Effector memory CD8-positive, alpha-beta T cell (primary cell): ENCODE measurements around the gene IFI44.
A peak's percentile ranks its signal among the peaks of the same experiment; 100 is the strongest.

Experiments used
- ATAC-seq: fragments of 150-1000 bp; cut with Tn5 transposase; replicated peaks from 2 replicates; pipeline ENCODE4 v1.10.0; 2021; ENCODE audit warnings: mild to moderate bottlenecking, moderate library complexity
- DNase-seq, 3 experiments: peaks; one replicate each; pipeline ENCODE4 v3.0.0; 2021
- H3K27ac Mint-ChIP-seq, 2 donors: one replicate each; pipeline ENCODE4 v1.8.0; 2022; ENCODE audit warnings: mild to moderate bottlenecking in 2 of 2, mixed read lengths in 2 of 2, moderate library complexity in 2 of 2
- H3K27me3 Mint-ChIP-seq, 2 donors: one replicate each; pipeline ENCODE4 v1.8.0; 2022; ENCODE audit warnings: mixed read lengths in 2 of 2
- H3K36me3 Mint-ChIP-seq: one replicate; pipeline ENCODE4 v1.8.0; 2022; ENCODE audit warnings: mild to moderate bottlenecking, moderate library complexity, mixed read lengths; ENCODE audit not compliant: insufficient read depth
- H3K4me1 Mint-ChIP-seq, 2 donors: one replicate each; pipeline ENCODE4 v1.8.0; 2022; ENCODE audit warnings: low read depth in 2 of 2, mixed read lengths in 2 of 2
- H3K4me3 Mint-ChIP-seq, 2 donors: one replicate each; pipeline ENCODE4 v1.8.0; 2022; ENCODE audit warnings: mild to moderate bottlenecking in 2 of 2, mixed read lengths in 2 of 2, moderate library complexity in 2 of 2
- H3K9me3 Mint-ChIP-seq, 2 donors: one replicate each; pipeline ENCODE4 v1.8.0; 2022; ENCODE audit warnings: mixed read lengths in 2 of 2
- total RNA-seq, 9 experiments: gene quantifications; one replicate each; lab custom pipeline; 2026; lab: John Stamatoyannopoulos, UW

Gene IFI44, protein sequence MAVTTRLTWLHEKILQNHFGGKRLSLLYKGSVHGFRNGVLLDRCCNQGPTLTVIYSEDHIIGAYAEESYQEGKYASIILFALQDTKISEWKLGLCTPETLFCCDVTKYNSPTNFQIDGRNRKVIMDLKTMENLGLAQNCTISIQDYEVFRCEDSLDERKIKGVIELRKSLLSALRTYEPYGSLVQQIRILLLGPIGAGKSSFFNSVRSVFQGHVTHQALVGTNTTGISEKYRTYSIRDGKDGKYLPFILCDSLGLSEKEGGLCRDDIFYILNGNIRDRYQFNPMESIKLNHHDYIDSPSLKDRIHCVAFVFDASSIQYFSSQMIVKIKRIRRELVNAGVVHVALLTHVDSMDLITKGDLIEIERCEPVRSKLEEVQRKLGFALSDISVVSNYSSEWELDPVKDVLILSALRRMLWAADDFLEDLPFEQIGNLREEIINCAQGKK
- total RNA-seq: 4.8 to 82.5 (median 20.5) reads per million in 9 experiments

DNA sequence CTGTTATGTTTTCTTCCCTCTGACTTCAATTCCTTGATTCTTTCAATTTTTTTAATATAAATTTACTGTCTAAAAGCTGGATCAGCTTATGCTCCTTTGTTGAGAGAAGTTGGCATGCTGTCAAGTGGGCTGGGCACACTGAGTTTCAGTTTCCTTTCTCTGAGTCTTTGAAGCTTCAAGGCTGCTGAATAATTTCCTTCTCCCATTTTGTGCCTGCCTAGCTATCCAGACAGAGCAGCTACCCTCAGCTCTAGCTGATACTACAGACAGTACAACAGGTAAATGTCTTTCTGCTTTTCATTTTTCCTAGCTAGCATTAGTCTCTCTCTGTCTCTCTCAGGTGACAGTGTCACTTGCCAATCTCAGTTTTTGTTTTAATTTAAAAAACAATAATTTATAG is at the start of gene IFI44:
TSS of gene IFI44 (plus strand) at position 204 of the 400 bp plus-strand sequence. CDS start 365 bp downstream, outside the sequence.
- ATAC-seq: peak; percentile 81
- peaks cover under 1% of the 10 kb centered on the region for H3K36me3 Mint-ChIP-seq
- H3K9me3 Mint-ChIP-seq: no peaks in the 10 kb centered on the region
- no peaks in the 10 kb centered on the region for H3K27me3 Mint-ChIP-seq
- peak; percentile 58 to 71 (median 65) for DNase-seq
- peak within 1 kb of the TSS; percentile 90 to 94 for H3K27ac Mint-ChIP-seq
- peak within 1 kb of the TSS; percentile 88 to 89 for H3K4me3 Mint-ChIP-seq
- H3K4me1 Mint-ChIP-seq: peaks cover 37 to 59% of the 10 kb centered on the region in 2 donors

DNA sequence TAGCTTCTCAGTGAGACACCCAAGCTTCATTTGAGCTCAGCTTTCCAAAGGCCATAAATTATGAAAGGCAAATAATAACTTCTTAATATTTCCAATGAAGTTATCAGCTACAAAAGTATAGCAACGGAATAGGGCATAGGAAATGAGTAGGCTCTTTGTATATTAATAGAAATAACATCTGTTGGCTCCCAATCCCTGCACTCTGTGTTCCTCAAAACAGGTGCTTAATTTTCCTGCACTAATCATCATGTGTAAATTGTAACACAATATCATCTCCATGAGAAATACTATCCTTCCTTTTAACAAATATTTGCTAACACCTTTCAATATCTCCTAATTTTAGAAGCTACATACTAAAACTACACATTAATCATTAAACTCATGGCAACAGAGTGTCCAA is 48.6 kb upstream of the IFI44 start:
- Mint-ChIP-seq H3K9me3 (no peaks in the 10 kb centered on the region), H3K27ac (no peak overlapping the region), H3K4me3 (no peak overlapping the region), H3K27me3 (no peaks in the 10 kb centered on the region), H3K4me1 (no peaks in the 10 kb centered on the region), H3K36me3 (no peaks in the 10 kb centered on the region)
- ATAC-seq (no peak), DNase-seq (no peak)

DNA sequence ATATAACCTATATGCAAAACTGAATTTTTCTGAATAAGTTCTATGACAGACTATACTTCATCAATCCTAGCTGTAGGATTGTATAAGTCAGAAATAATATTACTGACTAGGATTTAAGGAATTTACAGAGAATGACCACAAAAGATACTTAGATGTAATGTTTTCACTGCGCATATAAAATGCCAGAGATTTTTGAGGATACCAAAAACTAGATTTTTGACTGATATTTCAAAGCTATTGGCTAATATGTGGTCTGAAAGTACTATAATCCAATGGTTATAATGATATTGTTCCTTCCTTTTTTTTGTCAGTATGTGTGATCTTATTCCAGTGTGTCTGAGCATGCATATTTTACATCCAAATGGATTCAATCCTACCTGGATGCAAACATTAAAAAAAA is 46.4 kb upstream of the IFI44 start:
- no peak for ATAC-seq
- no peak overlapping the region for H3K27ac Mint-ChIP-seq

DNA sequence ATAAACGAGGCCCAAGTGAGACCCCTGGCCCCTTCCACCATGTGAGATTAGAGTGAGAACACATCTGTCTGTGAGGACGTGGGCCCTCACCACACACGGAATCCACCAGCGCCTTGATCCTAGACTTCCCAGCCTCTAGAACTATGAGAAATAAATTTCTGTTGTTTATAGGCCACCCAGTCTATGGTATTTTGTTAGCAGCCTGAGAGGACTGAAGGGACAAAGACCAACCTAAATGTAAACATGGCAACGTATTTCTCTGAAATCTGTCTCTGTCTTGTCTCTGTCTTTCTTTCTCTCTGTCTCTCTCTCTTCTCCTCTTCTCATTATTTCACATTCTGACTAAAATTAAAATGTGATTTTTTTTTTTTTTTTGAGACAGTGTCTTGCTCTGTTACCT is 45.0 kb upstream of the IFI44 start:
- H3K36me3 Mint-ChIP-seq: peaks cover 6% of the 10 kb centered on the region
- H3K4me1 Mint-ChIP-seq: no peaks in the 10 kb centered on the region
- no peak overlapping the region for H3K27ac Mint-ChIP-seq
- peaks cover 9 to 12% of the 10 kb centered on the region in 2 donors for H3K27me3 Mint-ChIP-seq
- H3K9me3 Mint-ChIP-seq: no peaks in the 10 kb centered on the region
- ATAC-seq (no peak), DNase-seq (no peak)
- H3K4me3 Mint-ChIP-seq: no peak overlapping the region

More for the DNA sequence above, 46.4 kb upstream of the IFI44 start:
- no peak overlapping the region for H3K4me3 Mint-ChIP-seq
- H3K36me3 Mint-ChIP-seq: peaks cover 4% of the 10 kb centered on the region
- DNase-seq: no peak
- H3K9me3 Mint-ChIP-seq: no peaks in the 10 kb centered on the region
- peaks cover 2% of the 10 kb centered on the region in 2 donors for H3K27me3 Mint-ChIP-seq
- no peaks in the 10 kb centered on the region for H3K4me1 Mint-ChIP-seq

DNA sequence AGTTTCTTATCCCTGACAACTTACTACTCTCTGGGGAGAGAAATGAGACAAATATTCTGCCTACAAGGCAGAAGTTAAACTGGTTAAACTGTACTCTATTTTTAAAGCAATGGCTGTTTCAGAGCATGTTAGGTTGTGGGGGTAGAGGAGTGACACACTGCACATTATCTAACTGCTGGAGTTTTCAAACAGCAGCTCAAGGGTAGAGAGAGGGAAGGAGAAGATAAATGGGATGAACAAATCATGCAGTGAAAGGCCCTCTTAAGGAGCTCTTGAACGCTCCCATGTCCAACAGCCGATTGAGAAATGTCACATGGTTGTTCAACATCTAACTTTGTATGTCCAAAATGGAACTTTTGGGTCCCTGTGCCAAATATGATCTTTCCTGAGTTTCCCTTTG is 43.4 kb upstream of the IFI44 start:
- Mint-ChIP-seq H3K4me3 (no peak overlapping the region), H3K36me3 (peaks cover 6% of the 10 kb centered on the region), H3K27me3 (peaks cover 9 to 21% of the 10 kb centered on the region in 2 donors), H3K27ac (no peak overlapping the region), H3K9me3 (no peaks in the 10 kb centered on the region), H3K4me1 (no peaks in the 10 kb centered on the region)
- DNase-seq (no peak), ATAC-seq (no peak)

DNA sequence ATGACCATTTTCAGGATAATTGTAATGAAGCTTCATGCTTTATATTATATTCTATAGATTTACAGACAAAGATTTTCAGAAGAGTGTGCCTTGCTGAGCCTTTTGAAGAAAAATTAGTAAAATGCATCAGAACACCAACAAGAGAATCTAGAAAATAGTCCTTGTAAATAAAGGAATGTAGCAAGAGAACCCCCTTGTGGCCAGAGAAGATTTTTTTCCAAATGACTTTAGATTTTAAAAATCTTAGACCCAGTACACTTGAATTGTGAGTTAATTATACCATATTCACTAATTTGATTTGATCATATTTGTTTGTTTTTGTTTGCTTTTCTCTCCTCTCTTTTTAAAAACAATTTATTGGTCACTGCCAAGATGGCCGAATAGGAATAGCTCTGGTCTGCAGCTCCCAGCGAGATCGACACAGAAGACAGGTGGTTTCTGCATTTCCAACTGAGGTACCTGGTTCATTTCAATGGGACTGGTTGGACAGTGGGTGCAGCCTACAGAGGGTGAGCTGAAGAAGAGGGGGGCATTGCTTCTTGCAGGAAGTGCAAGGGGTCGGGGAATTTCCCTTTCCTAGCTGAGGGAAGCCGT is 42.2 kb upstream of the IFI44 start:
- no peaks in the 10 kb centered on the region for H3K4me1 Mint-ChIP-seq
- H3K4me3 Mint-ChIP-seq: no peak overlapping the region
- peaks cover 9 to 21% of the 10 kb centered on the region in 2 donors for H3K27me3 Mint-ChIP-seq
- H3K9me3 Mint-ChIP-seq: no peaks in the 10 kb centered on the region
- peaks cover 6% of the 10 kb centered on the region for H3K36me3 Mint-ChIP-seq
- ATAC-seq (no peak), DNase-seq (no peak)
- H3K27ac Mint-ChIP-seq: no peak overlapping the region

DNA sequence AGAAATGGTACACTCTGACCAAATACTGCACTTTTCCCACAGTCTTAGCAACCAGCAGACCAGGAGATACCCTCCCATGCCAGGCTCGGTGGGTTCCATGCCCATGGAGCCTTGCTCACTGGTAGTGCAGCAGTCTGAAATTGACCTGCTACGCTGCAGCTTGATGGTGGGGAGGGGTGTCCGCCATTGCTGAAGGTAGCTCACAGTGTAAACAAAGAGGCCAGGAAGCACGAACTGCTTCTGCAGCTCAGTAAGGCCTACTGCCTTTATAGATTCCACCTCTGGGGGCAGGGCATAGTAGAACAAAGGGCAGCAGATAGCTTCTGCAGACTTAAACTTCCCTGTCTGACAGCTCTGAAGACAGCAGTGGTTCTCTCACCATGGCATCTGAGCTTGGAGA is 41.7 kb upstream of the IFI44 start:
- ATAC-seq: no peak
- Mint-ChIP-seq H3K4me3 (no peak overlapping the region), H3K9me3 (no peaks in the 10 kb centered on the region), H3K27me3 (peaks cover 9 to 21% of the 10 kb centered on the region in 2 donors), H3K27ac (no peak overlapping the region), H3K4me1 (no peaks in the 10 kb centered on the region), H3K36me3 (peaks cover 6% of the 10 kb centered on the region)
- DNase-seq: no peak

DNA sequence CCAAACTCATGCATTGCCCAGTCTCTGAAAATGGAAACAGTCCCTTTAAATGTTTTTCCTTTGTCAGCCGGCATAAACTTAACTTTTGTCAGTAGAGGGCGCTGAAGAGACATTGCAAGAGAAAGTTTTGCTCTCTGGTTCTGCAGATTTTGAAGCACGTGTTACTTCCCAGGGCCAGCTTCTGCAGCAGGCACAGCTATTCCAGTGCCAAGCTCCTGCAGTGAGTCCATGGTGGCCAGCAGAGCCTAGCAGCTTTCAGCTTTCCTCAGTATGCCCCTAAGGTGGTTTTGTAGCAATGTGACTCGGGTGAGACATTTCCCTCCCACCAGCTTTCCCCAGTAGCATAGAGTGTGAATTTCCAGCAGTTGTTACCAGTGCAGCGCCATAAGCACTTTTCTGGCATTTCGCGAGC is 32.0 kb upstream of the IFI44 start:
- Mint-ChIP-seq H3K4me1 (peaks cover 25 to 32% of the 10 kb centered on the region in 2 donors), H3K9me3 (no peaks in the 10 kb centered on the region), H3K36me3 (peaks cover 13% of the 10 kb centered on the region), H3K27ac (no peak overlapping the region), H3K27me3 (no peaks in the 10 kb centered on the region), H3K4me3 (no peak overlapping the region)
- ATAC-seq (peak; percentile 77), DNase-seq (peak; percentile 52 to 59 (median 57))

DNA sequence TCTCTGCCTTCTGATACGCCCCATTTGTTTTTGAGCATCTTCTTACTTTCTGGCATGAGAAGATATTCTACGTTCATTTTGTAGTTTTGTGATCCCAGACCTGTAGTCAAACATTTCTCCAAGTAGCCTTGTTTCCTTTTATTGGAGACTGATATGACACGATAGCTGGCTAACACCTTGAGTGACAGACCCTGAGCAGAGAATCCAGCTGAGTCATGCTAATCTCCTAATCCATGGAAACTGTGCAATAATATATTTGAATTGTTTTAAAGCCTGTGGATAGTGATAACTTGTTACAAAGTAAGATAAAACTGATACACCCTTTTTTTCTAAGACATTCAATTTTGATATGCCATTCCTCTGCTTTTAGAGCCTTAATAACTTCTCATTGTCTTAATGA is 30.6 kb upstream of the IFI44 start:
- Mint-ChIP-seq H3K4me1 (peaks cover 25 to 37% of the 10 kb centered on the region in 2 donors), H3K9me3 (no peaks in the 10 kb centered on the region), H3K27me3 (no peaks in the 10 kb centered on the region), H3K4me3 (peak overlapping the region; percentile 80), H3K36me3 (peaks cover 13% of the 10 kb centered on the region), H3K27ac (peak overlapping the region; percentile 88 to 89)
- DNase-seq (no peak), ATAC-seq (no peak)

DNA sequence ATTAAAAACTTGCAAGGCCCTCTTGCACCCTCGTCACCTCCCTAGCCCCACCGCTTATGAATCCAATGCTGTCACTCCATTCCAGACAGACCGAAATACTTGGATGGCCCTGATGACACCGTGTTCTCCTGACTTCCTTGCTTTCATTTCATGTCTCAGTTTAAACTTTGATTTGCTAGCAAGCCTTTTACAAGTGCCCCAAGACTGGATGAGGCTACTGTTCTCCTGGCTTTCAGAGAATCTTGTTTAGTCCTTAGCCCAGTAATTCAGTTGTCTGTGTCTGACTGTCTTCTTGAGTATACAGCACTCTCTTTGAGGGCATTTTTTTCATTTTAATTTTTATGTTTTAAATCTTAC is 30.2 kb upstream of the IFI44 start:
- peak overlapping the region; percentile 80 for H3K4me3 Mint-ChIP-seq
- H3K4me1 Mint-ChIP-seq: peaks cover 25 to 41% of the 10 kb centered on the region in 2 donors
- H3K27me3 Mint-ChIP-seq: no peaks in the 10 kb centered on the region
- H3K9me3 Mint-ChIP-seq: no peaks in the 10 kb centered on the region
- DNase-seq (no peak), ATAC-seq (peak; percentile 9)
- H3K36me3 Mint-ChIP-seq: peaks cover 13% of the 10 kb centered on the region
- H3K27ac Mint-ChIP-seq: peak overlapping the region; percentile 88 to 89

DNA sequence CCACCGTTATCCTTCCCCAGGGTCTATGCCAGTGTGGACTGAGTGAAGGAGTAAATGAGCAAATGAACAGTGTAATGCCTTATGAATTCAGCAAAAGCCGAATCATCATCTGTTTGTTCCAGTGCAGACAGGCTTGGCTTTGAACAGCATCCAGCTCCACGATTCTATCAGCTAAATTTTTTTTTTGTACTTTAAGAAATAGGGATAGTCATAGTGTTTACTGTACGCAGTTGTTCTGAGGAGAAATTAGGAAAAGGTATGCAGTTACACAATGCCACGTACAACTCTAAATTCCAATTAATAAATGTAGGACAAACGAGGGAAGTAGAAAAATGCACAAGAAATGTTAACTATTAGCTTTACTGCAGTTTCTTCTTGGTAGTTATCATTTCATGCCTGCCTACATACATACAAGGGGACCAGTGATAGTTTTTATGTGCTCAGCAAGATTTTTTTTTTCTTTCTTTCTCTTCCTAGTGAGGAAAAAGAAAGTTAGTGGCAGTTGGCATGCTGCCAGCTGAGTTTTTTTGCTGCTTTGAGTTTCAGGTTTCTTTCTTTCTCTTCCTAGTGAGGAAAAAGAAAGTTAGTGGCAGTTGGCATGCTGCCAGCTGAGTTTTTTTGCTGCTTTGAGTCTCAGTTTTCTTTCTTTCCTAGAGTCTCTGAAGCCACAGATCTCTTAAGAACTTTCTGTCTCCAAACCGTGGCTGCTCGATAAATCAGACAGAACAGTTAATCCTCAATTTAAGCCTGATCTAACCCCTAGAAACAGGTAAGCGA is 29.6 kb upstream of the IFI44 start, which contains the start of gene IFI44L:
TSS of gene IFI44L (plus strand) at position 646 of the 777 bp plus-strand sequence. CDS start 7,468 bp downstream, outside the sequence.
- DNase-seq: peak; percentile 14 to 36 (median 26)
- Mint-ChIP-seq H3K9me3 (no peaks in the 10 kb centered on the region), H3K4me1 (peaks cover 25 to 47% of the 10 kb centered on the region in 2 donors), H3K36me3 (peaks cover 13% of the 10 kb centered on the region), H3K27me3 (no peaks in the 10 kb centered on the region), H3K27ac (peak within 1 kb of the TSS; percentile 88 to 89), H3K4me3 (peak within 1 kb of the TSS; percentile 80)
- ATAC-seq: peak; percentile 35

DNA sequence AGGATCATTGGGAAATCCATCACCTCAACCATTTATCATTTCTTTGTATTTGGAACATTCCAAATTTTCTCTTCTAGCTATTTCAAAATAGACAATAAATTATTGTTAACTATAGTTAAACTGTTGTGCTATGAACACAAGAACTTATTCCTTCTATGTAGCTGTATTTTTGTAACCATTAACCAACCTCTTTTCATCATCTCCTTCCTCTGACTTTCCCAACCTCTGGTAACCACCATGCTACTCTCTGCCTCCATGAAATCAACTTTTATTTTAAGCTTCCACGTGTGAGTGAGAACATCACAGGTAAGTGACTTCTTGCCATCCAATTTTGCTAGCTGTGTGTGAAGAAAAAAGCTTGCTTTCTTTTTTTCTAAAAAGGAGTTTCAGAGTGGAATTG is 29.0 kb upstream of the IFI44 start:
- Mint-ChIP-seq H3K27ac (peak overlapping the region; percentile 88 to 89), H3K9me3 (no peaks in the 10 kb centered on the region), H3K4me3 (peak overlapping the region; percentile 80), H3K36me3 (peaks cover 13% of the 10 kb centered on the region), H3K4me1 (peaks cover 25 to 47% of the 10 kb centered on the region in 2 donors), H3K27me3 (no peaks in the 10 kb centered on the region)
- ATAC-seq (no peak), DNase-seq (no peak)

DNA sequence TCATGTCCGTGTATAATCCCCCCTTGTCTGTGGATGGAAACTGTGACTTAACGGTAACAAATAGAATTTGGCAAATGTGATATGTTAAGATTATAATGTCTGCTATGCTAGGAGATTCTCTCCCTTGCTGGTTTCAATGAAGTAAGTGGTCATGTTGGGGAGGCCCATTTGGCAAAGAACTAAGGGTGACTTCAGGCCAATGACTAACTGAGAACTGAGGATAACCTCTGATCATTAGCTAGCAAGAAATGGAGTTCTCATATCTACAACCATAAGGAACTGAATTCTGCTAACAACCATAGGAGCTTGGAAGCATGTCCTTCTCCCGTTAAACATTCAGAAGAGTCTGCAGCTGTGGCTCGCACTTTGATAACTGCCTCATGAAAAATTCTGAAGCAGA is 27.1 kb upstream of the IFI44 start:
- Mint-ChIP-seq H3K27ac (peak overlapping the region; percentile 33 to 62), H3K36me3 (peaks cover 13% of the 10 kb centered on the region), H3K4me1 (peaks cover 25 to 49% of the 10 kb centered on the region in 2 donors), H3K27me3 (no peaks in the 10 kb centered on the region), H3K4me3 (peak overlapping the region; percentile 37 to 59), H3K9me3 (no peaks in the 10 kb centered on the region)
- ATAC-seq (no peak), DNase-seq (no peak)
